Activated CD4-positive, alpha-beta T cell treated with anti-CD3 and anti-CD28 coated beads for 1 hour (primary cell): ENCODE measurements around the gene IL20RB.
"Not testable (repeated sequence)": the region's sequence is repeated elsewhere in the genome, so short reads cannot be mapped to it uniquely, and the experiment has no call there.

Source experiments
- DNase-seq: peaks from one replicate; pipeline ENCODE4 v3.0.0-alpha.2; 2020

Gene IL20RB

GRCh38 chr3:136989781-136990524, 32.2 kb downstream of the IL20RB start:
- no peak for DNase-seq

GRCh38 chr3:136990826-136991225, 33.0 kb downstream of the IL20RB start:
- DNase-seq, result no peak

DNA sequence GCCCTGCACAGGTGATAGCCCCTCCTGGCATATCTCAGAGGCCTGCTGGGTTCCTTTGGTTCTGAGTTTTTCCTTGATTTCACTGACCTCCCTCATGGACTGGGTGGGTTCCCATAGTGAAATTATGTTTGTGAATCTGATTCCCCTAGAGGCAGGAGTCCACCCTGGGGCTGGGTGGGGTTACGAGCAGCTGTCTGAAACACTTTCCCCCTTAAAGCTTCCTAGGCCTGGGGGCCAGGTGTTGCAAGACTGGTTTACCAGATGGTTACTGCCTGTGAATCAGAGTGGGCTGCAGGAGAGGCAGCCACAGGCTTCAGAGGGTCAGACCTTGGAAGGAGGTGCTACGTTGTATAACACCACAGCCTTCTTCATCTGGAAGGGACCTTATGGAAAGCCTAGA, 34.3 kb downstream of the IL20RB start:
- DNase-seq, result no peak

- DNase-seq, result no peak
Observed at GRCh38 chr3:136994772-136995516, 37.2 kb downstream of the IL20RB start.

GRCh38 chr3:136995652-136996051, 37.9 kb downstream of the IL20RB start:
- no peak for DNase-seq

DNA sequence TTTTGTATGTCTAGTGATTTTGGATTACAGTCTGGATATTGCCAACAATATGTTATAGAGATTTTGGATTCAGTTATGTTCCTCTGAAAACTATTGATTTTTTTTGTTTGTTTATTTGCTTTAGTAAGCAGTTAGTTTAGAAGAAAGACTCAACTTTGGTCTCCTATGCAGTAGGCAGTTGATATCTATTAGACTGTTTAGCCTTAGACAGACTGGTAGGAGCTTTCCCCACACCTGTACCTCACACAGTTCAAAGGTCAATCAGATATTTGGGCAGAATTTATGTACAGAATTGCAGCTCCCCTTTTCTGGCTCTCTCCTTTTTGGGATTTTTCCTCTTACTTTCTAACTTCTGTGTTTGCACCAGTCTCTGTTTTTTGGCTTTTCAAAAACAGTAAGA, 42.3 kb downstream of the IL20RB start:
- no peak for DNase-seq

- DNase-seq, result not testable (repeated sequence)
Observed at GRCh38 chr3:137007376-137007775, 49.6 kb downstream of the IL20RB start.

DNA sequence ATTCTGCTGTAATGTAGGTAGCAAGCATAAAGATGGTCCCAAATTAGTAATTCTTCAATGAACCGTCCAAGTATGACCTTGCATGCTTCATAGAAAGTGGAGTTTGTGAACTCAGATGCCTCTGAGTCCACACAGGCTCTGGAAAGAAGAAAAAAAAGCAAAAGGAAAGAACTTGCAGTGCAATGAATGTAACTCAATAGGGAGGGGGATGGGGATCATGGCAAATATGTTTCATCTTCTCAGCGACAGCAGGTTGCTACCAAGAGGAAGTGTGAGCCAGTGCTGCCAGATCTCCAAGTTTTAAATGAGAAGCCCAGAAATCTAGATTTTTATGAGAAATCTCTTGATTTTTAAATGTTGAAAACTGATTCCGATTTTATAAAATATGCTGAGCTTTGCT, 50.3 kb downstream of the IL20RB start:
- no peak for DNase-seq

DNA sequence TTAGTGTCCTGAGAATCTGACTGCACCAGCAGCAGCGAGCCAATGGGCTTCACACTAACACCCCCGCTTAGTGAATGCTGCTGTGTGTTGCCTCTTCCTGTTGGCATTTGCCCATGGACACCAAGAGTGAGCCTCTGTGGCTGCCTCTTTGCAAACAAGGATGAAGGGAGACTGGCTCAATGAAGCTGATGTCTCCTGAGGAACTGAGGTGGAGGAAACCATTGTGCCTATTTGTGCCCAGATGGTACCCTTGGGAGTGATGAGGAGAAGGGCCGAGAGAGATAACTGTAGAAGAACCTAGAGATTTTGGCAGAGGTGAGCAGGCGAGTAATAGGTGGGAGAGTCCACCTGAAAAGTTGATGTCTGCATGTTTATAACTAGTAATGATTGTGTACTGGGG, 51.2 kb downstream of the IL20RB start:
- DNase-seq, result no peak

DNA sequence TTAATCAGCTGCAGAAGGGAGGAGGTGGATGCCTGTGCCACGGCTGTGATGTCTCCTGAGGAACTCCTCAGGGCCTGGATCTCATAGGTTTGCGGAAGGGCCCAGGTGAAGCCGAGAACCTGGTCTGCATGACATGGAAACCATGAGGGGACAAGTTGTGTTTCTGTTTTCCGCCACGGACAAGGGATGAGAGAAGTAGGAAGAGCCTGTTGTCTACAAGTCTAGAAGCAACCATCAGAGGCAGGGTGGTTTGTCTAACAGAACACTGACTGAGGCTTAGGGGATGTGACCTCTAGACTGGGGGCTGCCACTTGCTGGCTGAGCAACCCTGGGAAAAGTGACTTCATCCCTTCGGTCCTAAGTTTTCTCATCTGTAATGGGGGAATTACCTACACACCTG, 52.4 kb downstream of the IL20RB start:
- no peak for DNase-seq

DNA sequence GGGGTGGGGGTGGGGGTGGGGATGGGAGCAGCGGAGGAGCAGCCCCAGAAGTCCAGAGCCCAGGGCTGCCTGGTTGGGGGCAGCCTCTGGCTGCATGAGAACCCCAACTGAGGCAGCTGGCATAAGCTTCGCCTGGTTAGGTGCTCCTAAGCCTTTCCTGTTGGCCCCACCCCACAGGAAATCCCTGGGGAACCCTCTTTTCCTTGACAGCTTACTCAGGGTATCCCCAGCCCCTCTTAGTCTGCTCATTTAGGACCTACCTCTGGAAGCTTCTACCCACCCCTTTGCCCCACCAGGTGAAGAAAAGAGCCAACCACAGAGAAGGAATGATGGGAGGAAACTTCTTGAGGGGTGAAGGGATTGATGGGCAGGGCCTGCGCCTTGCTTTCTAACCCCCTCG, 53.4 kb downstream of the IL20RB start:
- no peak for DNase-seq

DNA sequence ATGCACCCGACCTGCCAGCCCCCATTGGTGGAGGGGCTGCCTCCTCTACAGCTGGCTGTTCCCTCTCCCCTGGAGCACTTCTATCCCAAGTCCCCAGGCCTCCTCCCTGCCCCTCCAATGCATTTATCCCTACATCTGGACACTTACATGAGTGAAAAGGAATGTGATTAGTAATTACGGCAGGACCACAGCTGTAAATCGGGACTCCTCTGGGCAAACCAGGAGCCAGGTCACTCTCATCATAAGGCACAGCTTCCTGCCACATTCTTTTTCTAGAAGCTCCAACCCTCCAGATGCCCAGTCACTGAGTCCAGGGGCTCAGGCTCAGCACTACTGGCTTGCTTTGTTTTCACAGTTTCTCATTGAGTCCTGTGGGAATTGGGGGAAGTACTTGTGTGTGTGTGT, 54.3 kb downstream of the IL20RB start:
- no peak for DNase-seq

DNA sequence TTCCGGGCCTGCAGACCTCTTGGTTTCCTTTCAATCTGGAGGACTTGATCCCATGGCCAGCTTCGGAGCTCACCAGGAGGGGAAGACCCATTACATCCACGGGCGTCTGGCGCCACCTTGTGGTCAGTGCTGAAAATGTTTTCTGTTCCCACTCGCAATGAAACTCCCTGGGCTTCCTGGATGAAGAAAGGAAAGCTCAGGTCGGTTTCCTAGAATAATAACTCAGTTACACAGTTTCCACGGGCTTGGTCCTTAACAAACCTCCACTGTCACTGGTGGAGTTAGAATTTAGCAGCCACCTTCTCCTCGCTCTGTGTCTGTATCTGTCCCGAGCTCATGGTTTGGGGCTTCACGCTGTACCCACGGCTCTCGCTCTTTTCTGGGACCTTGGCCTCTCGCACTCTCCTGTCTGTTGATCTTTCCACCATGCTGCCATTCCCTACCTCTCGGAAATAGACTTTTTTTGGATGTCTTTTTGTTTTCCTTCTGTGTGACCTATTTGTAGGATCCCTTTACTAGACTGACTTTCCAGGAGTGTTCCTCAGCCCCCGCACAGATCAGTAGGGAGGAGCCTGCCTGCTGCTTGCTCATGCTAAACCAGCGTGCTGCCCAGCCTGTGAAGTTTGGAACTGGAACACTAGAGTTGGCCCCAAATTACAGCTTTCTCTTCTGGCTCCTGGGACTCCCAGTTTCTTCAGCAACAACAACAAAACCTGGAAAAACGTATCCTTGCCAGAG, 56.3 kb downstream of the IL20RB start:
- peak; percentile 78 for DNase-seq

GRCh38 chr3:137017316-137017715, 59.5 kb downstream of the IL20RB start:
- not testable (repeated sequence) for DNase-seq

DNA sequence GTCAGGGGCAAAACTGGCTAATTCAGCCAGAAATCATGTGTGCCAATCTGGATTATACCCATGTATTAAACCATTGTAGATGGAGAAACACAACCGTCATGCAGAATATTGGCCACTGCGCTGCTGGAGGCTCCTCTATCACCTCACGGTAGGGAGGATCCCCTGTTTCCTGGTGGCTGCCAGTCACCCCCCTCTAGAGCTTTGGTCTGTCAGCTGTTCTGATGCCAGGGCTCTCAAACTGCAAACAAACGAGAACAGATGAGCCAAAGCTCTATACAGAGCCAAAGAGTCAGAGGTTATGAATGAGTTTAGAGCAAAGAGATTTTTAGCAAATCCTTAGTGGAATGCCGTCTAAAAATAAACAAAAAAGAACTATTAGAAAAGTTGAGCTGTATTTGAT, 62.5 kb downstream of the IL20RB start:
- no peak for DNase-seq

DNA sequence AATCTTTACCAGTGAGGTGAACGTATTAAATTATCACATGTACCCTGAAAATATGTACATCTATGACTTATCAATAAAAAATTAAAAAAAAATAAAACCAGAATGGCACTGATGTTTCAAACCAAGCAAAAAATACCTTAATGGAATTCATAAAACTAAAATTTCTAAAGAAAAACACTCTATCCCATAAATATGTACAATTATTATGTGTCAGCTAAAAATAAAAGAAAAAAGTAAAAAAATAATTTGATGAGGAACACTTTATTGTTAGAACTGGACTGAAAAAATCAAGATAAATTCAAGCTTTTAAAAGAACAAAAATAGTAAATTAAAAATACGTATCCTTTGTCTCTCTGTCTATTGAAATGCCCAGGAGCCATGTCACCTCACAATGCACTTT, 63.1 kb downstream of the IL20RB start:
- DNase-seq, result no peak

- no peak for DNase-seq
Observed at GRCh38 chr3:137024348-137024747, 66.6 kb downstream of the IL20RB start.

- DNase-seq, result no peak
Observed at GRCh38 chr3:137026701-137027100, 68.9 kb downstream of the IL20RB start.

GRCh38 chr3:137032465-137033120, 74.8 kb downstream of the IL20RB start:
- DNase-seq, result peak; percentile 51

DNA sequence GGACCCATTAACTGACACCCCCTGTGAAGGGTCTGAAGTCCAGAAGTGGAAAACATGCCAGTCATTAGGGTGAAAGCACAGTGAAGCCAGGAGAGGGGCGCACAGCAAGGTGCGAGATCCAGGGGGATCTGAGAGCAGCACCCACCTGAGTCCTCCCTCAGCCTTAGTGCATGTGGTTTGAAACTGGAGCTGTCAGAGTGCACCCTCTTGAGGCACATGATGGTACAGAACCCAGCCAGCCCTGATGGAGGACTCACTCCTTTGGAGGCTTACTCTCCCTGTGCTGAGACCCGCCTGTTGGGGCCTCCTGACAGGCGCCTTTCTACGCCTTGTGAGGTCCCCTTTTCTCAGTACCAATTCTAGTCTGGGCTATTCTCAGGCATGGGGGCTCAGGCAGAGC, 77.8 kb downstream of the IL20RB start:
- DNase-seq, result no peak

DNA sequence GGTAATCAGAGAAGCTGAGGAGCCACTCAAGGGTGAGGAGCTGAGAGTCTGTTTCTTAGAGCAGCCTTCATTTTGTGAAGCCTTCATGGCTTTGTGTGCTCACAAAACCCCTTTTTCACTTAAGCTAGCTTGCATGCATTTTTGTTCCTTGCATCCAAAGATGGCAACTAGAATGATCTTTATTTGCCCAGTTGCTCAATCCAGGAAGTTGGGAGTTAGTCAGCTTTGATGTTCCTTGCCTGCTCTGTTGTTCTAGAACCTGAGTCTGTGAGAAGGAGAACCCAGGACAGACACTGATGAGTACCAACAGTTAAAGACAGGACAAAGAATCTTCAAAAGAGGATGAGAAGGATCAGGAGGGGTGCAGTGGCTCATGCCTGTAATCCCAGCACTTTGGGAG, 81.8 kb downstream of the IL20RB start:
- no peak for DNase-seq

GRCh38 chr3:137041251-137041650, 83.5 kb downstream of the IL20RB start:
- DNase-seq, result no peak

DNA sequence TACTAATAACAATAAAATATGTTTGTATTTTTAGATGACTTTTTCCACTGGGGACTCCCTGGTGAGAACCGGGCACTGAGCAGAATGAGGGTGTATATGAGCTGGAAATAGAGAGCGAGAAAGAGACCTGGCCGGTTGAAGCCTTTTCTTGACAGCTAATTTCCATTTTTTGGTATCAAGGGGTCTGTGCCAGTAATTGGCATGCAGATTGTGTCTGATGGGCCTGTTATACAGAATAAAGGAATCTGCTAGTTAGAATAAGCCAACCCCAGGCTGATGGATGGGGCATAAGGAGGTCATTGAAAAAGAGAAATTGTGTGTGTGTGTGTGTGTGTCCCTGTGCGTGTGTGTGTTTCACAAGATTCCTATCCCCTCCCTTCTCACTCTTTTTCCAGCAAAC, 83.9 kb downstream of the IL20RB start:
- no peak for DNase-seq
